ENCODE results near the gene SAXO1.

- TF ChIP-seq CTCF (IDR thresholded peaks at IDR 0.05; ENCODE audit: poor library complexity, severe bottlenecking) = no peak
- no peak for TF ChIP-seq REST (IDR thresholded peaks at IDR 0.05; ENCODE audit: borderline replicate concordance)
- TF ChIP-seq EP300 (conservative IDR thresholded peaks at IDR 0.05; ENCODE audit: poor library complexity, severe bottlenecking) = no peak
- no peak for TF ChIP-seq POLR2AphosphoS5 (IDR thresholded peaks at IDR 0.05)
- no peak for TF ChIP-seq TAF1 (IDR thresholded peaks at IDR 0.05; ENCODE audit: low read depth)
- no peak for TF ChIP-seq RAD21 (conservative IDR thresholded peaks at IDR 0.05)
These were observed 93.1 kb downstream of the SAXO1 start for GRCh38 chr9:18939943-18940342.

Measured in neural cell (in vitro differentiated cells).